NCI-H510A (cell line): ENCODE data around the gene ZNF888.
"Not testable (repeated sequence)": the region's sequence is repeated elsewhere in the genome, so short reads cannot be mapped to it uniquely, and the experiment has no call there.

ENCODE experiments used
- DNase-seq: peaks from one replicate; lab custom pipeline; 2025; lab: John Stamatoyannopoulos, UW

The ZNF888 gene

GRCh38 chr19:52871466-52871865 lies 51.8 kb downstream of the ZNF888 start:
- DNase-seq: no peak

GRCh38 chr19:52868031-52868430 lies 55.2 kb downstream of the ZNF888 start:
- not testable (repeated sequence) for DNase-seq

GRCh38 chr19:52857378-52858191 lies 65.6 kb downstream of the ZNF888 start, which contains the start of gene ZNF468:
Gene ZNF468 (minus strand): TSS chr19:52857619. CDS start chr19:52854272, 3,347 bp downstream.
- DNase-seq: peak; percentile 46

GRCh38 chr19:52856540-52857377 lies 66.5 kb downstream of the ZNF888 start:
- DNase-seq: not testable (repeated sequence)
